ENCODE measurements around the gene IRF8.

- TF ChIP-seq CTCF (IDR thresholded peaks at IDR 0.05): no peak
- no peak for TF ChIP-seq POLR2A (IDR thresholded peaks at IDR 0.05)
Measured at GRCh38 chr16:85911251-85911930, 12.4 kb downstream of the IRF8 start.
